H1 (cell line): ENCODE measurements around the gene FARS2. TPM values are rescaled to one million over a fixed set of nuclear protein-coding genes. Genes with fewer than 3 reads are reported as not detected.

ENCODE experiments used
- CTCF ChIA-PET: fragments of 300-600 bp; sonication (Branson Sonifier 250); formaldehyde crosslinking; loops from one replicate; lab custom pipeline; 2021; ENCODE audit not compliant: partially characterized antibody; lab: Charles Lee
- POLR2A ChIA-PET: fragments of 300-600 bp; sonication (Branson Sonifier 250); formaldehyde crosslinking; loops from one replicate; lab custom pipeline; 2021; ENCODE audit warnings: inconsistent platforms; ENCODE audit not compliant: partially characterized antibody; lab: Charles Lee
- DNase-seq, 2 experiments: peaks; one replicate each; pipeline versions ENCODE4 v3.0.0 to v3.0.0-alpha.2; 2010 to 2022; ENCODE audit warnings: low spot score in 2 of 2, low read depth in 1 of 2, mixed read lengths in 1 of 2
- FAIRE-seq: peaks from 2 replicates; lab custom pipeline; 2011; peaks lifted over from hg19 to GRCh38; lab: Jason Lieb, UNC
- H2AFZ ChIP-seq: 2 replicates; pipeline ENCODE4 v1.8.1; 2012; ENCODE audit warnings: low read length, inconsistent platforms
- H2AK5ac ChIP-seq: 2 replicates; pipeline ENCODE4 v1.6.1; 2013; ENCODE audit warnings: low read depth, low read length
- H2BK120ac ChIP-seq: replicated peaks from 2 replicates; pipeline ENCODE3; 2013; ENCODE audit warnings: low read depth, low read length, inconsistent platforms
- H2BK12ac ChIP-seq: 2 replicates; pipeline ENCODE4 v1.6.1; 2013; ENCODE audit warnings: low read depth, low read length
- H2BK15ac ChIP-seq: 2 replicates; pipeline ENCODE4 v1.6.1; 2013; ENCODE audit warnings: low read length
- H2BK20ac ChIP-seq: 2 replicates; pipeline ENCODE4 v1.6.1; 2013; ENCODE audit warnings: low read length
- H2BK5ac ChIP-seq: 2 replicates; pipeline ENCODE4 v1.6.1; 2013; ENCODE audit warnings: low read depth, low read length
- H3K14ac ChIP-seq: 2 replicates; pipeline ENCODE4 v1.6.1; 2013; ENCODE audit warnings: inconsistent platforms; ENCODE audit not compliant: insufficient read length
- H3K18ac ChIP-seq: 2 replicates; pipeline ENCODE4 v1.6.1; 2013; ENCODE audit warnings: low read length; ENCODE audit errors: extremely low read depth
- H3K23ac ChIP-seq: 2 replicates; pipeline ENCODE4 v1.6.1; 2013; ENCODE audit warnings: inconsistent platforms; ENCODE audit not compliant: insufficient read length
- H3K23me2 ChIP-seq: 2 replicates; pipeline ENCODE4 v1.6.1; 2013; ENCODE audit warnings: low read depth, low read length
- H3K27ac ChIP-seq: 2 replicates; pipeline ENCODE4 v1.6.1; 2011; ENCODE audit warnings: low read depth, low read length, inconsistent platforms
- H3K27me3 ChIP-seq, 4 experiments: replicated peaks in 1 of 4; 1 replicate in 1 of 4; 2 replicates in 3 of 4; pipeline versions ENCODE4 v1.6.1 to v1.8.1; 2011 to 2013; ENCODE audit warnings: low read length in 3 of 4, mild to moderate bottlenecking in 3 of 4, inconsistent platforms in 2 of 4, mixed read lengths in 2 of 4, moderate library complexity in 1 of 4; ENCODE audit not compliant: control insufficient read depth in 3 of 4, insufficient read depth in 3 of 4; ENCODE audit errors: extremely low read depth in 1 of 4
- H3K36me3 ChIP-seq, 4 experiments: 2 replicates each; pipeline versions ENCODE4 v1.6.1 to v1.8.1; 2011 to 2013; ENCODE audit warnings: mild to moderate bottlenecking in 4 of 4, low read length in 3 of 4, moderate library complexity in 2 of 4, control low read depth in 1 of 4, inconsistent platforms in 1 of 4; ENCODE audit not compliant: insufficient read depth in 4 of 4, control insufficient read depth in 2 of 4
- H3K4ac ChIP-seq: replicated peaks from 2 replicates; pipeline ENCODE3; 2013; ENCODE audit warnings: low read length, low read depth, mixed read lengths, inconsistent platforms; ENCODE audit not compliant: insufficient read length
- H3K4me1 ChIP-seq, 4 experiments: replicated peaks in 1 of 4; 1 replicate in 1 of 4; 2 replicates in 3 of 4; pipeline versions ENCODE4 v1.6.1 to v1.8.1; 2011 to 2013; ENCODE audit warnings: low read length in 3 of 4, inconsistent platforms in 2 of 4, mixed read lengths in 1 of 4; ENCODE audit not compliant: insufficient read depth in 4 of 4, control insufficient read depth in 3 of 4
- H3K4me2 ChIP-seq, 2 experiments: 2 replicates each; pipeline versions ENCODE4 v1.6.1 to v1.8.1; 2011 to 2013; ENCODE audit warnings: low read depth in 2 of 2, low read length in 2 of 2, control low read depth in 1 of 2, inconsistent platforms in 1 of 2, mild to moderate bottlenecking in 1 of 2; ENCODE audit not compliant: insufficient read depth in 1 of 2
- H3K4me3 ChIP-seq, 4 experiments: fragments of 200-600, 300-600 bp in 1 of 4; sonication (generic), shearing (Covaris generic), sonication (Bioruptor Twin) in 1 of 4; 2 replicates each; pipeline versions ENCODE4 v1.5.1 to v1.8.1; 2011 to 2016; ENCODE audit warnings: low read length in 4 of 4, low read depth in 3 of 4, control low read depth in 2 of 4, inconsistent platforms in 2 of 4, mild to moderate bottlenecking in 2 of 4, mixed read lengths in 1 of 4, moderate library complexity in 1 of 4; ENCODE audit not compliant: insufficient read depth in 2 of 4; ENCODE audit errors: extremely low read depth in 1 of 4
- H3K56ac ChIP-seq: replicated peaks from 2 replicates; pipeline ENCODE3; 2013; ENCODE audit warnings: low read depth, mild to moderate bottlenecking, mixed read lengths, low read length, inconsistent platforms; ENCODE audit not compliant: insufficient read length
- H3K79me1 ChIP-seq: 2 replicates; pipeline ENCODE4 v1.6.1; 2013; ENCODE audit warnings: low read depth, low read length, control low read depth
- H3K79me2 ChIP-seq, 2 experiments: 2 replicates each; pipeline versions ENCODE4 v1.6.1 to v1.8.1; 2012 to 2013; ENCODE audit warnings: low read length in 2 of 2, mild to moderate bottlenecking in 2 of 2, inconsistent platforms in 1 of 2; ENCODE audit not compliant: insufficient read depth in 2 of 2, control insufficient read depth in 1 of 2
- H3K9ac ChIP-seq, 4 experiments: replicated peaks in 1 of 4; 1 replicate in 1 of 4; 2 replicates in 3 of 4; pipeline versions ENCODE4 v1.6.1 to v1.8.1; 2011 to 2013; ENCODE audit warnings: low read depth in 3 of 4, low read length in 3 of 4, control low read depth in 2 of 4, mild to moderate bottlenecking in 2 of 4, moderate library complexity in 2 of 4, inconsistent platforms in 1 of 4; ENCODE audit errors: extremely low read depth in 1 of 4
- H3K9me3 ChIP-seq, 2 experiments: 2 replicates each; pipeline versions ENCODE4 v1.6.1 to v1.8.1; 2012 to 2013; ENCODE audit warnings: mild to moderate bottlenecking in 2 of 2, moderate library complexity in 2 of 2, control low read depth in 1 of 2, inconsistent platforms in 1 of 2, low read depth in 1 of 2, low read length in 1 of 2, mixed read lengths in 1 of 2; ENCODE audit not compliant: insufficient read depth in 2 of 2
- H4K20me1 ChIP-seq, 2 experiments: replicated peaks in 1 of 2; 2 replicates each; pipeline versions ENCODE3 to v1.8.1; 2011 to 2013; ENCODE audit warnings: inconsistent platforms in 2 of 2, low read length in 2 of 2, mild to moderate bottlenecking in 1 of 2; ENCODE audit not compliant: insufficient read depth in 2 of 2, control insufficient read depth in 1 of 2
- H4K5ac ChIP-seq: 2 replicates; pipeline ENCODE4 v1.6.1; 2013; ENCODE audit warnings: low read length, low read depth, mixed read lengths, inconsistent platforms; ENCODE audit not compliant: insufficient read length
- H4K8ac ChIP-seq: 2 replicates; pipeline ENCODE4 v1.8.0; 2013; ENCODE audit warnings: mild to moderate bottlenecking, moderate library complexity, low read length, inconsistent platforms; ENCODE audit not compliant: insufficient read depth; ENCODE audit errors: extremely low read depth
- H4K91ac ChIP-seq: replicated peaks from 2 replicates; pipeline ENCODE3; 2013; ENCODE audit warnings: low read length, mixed read lengths, inconsistent platforms; ENCODE audit not compliant: insufficient read length
- BCL11A ChIP-seq, 2 experiments: IDR thresholded peaks; one replicate each; pipeline ENCODE4 v1.6.1; 2011; ENCODE audit warnings: low read depth in 2 of 2, low read length in 2 of 2, mild to moderate bottlenecking in 2 of 2
- CHD1 ChIP-seq: IDR thresholded peaks from 2 replicates; pipeline ENCODE4 v1.6.1; 2012; ENCODE audit warnings: low read depth, low read length, improper control_type of control experiment
- CHD2 ChIP-seq: IDR thresholded peaks from 2 replicates; pipeline ENCODE4 v1.6.1; 2012; ENCODE audit warnings: low read length, improper control_type of control experiment
- CREB1 ChIP-seq: IDR thresholded peaks from 2 replicates; pipeline ENCODE4 v1.6.1; 2012; ENCODE audit warnings: inconsistent platforms
- CTBP2 ChIP-seq: IDR thresholded peaks from 2 replicates; pipeline ENCODE4 v1.7.0; 2011; ENCODE audit warnings: borderline replicate concordance, mild to moderate bottlenecking, moderate library complexity, mixed read lengths, low read length; ENCODE audit not compliant: insufficient read depth, insufficient read length
- E2F6 ChIP-seq: IDR thresholded peaks from 2 replicates; pipeline ENCODE4 v1.6.1; 2012; ENCODE audit warnings: inconsistent platforms
- EZH2 ChIP-seq: fragments of 200-600 bp; sonication (generic); IDR thresholded peaks from 2 replicates; pipeline ENCODE4 v1.7.1; 2012; ENCODE audit warnings: low read depth, mild to moderate bottlenecking, moderate library complexity, low read length, inconsistent platforms; ENCODE audit not compliant: severe bottlenecking
- GTF2F1 ChIP-seq: IDR thresholded peaks from 2 replicates; pipeline ENCODE4 v1.6.1; 2012; ENCODE audit warnings: low read depth, low read length, improper control_type of control experiment, borderline replicate concordance
- NANOG ChIP-seq: IDR thresholded peaks from 2 replicates; pipeline ENCODE4 v1.6.1; 2011; ENCODE audit warnings: low read length, low read depth, mild to moderate bottlenecking, inconsistent platforms; ENCODE audit not compliant: insufficient read depth, poor library complexity, severe bottlenecking
- RBBP5 ChIP-seq: IDR thresholded peaks from 2 replicates; pipeline ENCODE4 v1.7.1; 2012; ENCODE audit warnings: low read depth, mild to moderate bottlenecking, inconsistent platforms, low read length, moderate library complexity, borderline replicate concordance
- RXRA ChIP-seq: IDR thresholded peaks from 2 replicates; pipeline ENCODE4 v1.6.1; 2011; ENCODE audit warnings: low read depth, mild to moderate bottlenecking, low read length, moderate library complexity; ENCODE audit not compliant: insufficient read depth
- SP1 ChIP-seq: IDR thresholded peaks from 2 replicates; pipeline ENCODE4 v1.6.1; 2011; ENCODE audit warnings: low read depth, low read length
- TBP ChIP-seq: IDR thresholded peaks from 2 replicates; pipeline ENCODE4 v1.6.1; 2011; ENCODE audit warnings: low read depth, low read length, improper control_type of control experiment
- WGBS, 2 experiments: shearing (Covaris generic) in 1 of 2; methylation state at CpG; one replicate each; pipeline versions ENCODE4 v1.1.6 to v1.1.7; 2013 to 2015; ENCODE audit warnings: low lambda C conversion rate in 2 of 2, mixed read lengths in 2 of 2, inconsistent platforms in 1 of 2, low coverage in 1 of 2, missing lambda C conversion rate in 1 of 2; ENCODE audit not compliant: insufficient replicate concordance in 2 of 2, insufficient coverage in 1 of 2, insufficient read length in 1 of 2; ENCODE audit errors: extremely low coverage in 1 of 2, missing lambda C conversion rate in 1 of 2; 5-methylcytosine and 5-hydroxymethylcytosine counted together
- polyA plus RNA-seq, 7 experiments: library from polyadenylated mRNA; depleted of rRNA in 3 of 7; stranded (reverse) in 5 of 7; unstranded in 2 of 7; fragments of >200 nt in 5 of 7; fragments of 200-250 nt in 2 of 7; gene quantifications; 1 replicate in 5 of 7; 2 replicates in 1 of 7; 4 replicates in 1 of 7; pipeline versions ENCODE4 v1.2.1 to v1.2.3, GENCODE V29; 2011 to 2013; ENCODE audit warnings: missing spikeins in 2 of 7, mixed read lengths in 2 of 7
- total RNA-seq: library from RNA; stranded (reverse); fragmentation: NEBNext Ultra II Directional; extraction: Animal tissue kit (Norgen Biotek cat#: 25700); gene quantifications from 2 replicates; pipeline ENCODE4 v1.2.1, GENCODE V29; 2021
- TF ChIP-seq, protein P1 (sequence below): IDR thresholded peaks from 2 replicates; pipeline ENCODE4 v1.6.1; 2012; ENCODE audit warnings: inconsistent platforms

Gene FARS2
- total and polyA plus RNA-seq, 2 of the 8 experiments (the other 6 are each of a cell fraction or from before 2014, with no cell fraction given), result 11.7 to 14.4 TPM

GRCh38 chr6:5660772-5661171 is 399.5 kb downstream of the FARS2 start:
- Histone ChIP-seq H3K4me1 (peaks cover 0 to 13% (median 6%) of the 10 kb centered on the region in 4 experiments; a peak in 5 of 7 replicates), H3K4me2 (no peak overlapping the region; a peak in 1 of 4 replicates), H3K27me3 (no peaks in the 10 kb centered on the region), H3K18ac (no peak overlapping the region), H2BK20ac (no peak overlapping the region; the same call in 1 of the 2 replicates), H4K5ac (no peak overlapping the region), H3K79me2 (no peaks in the 10 kb centered on the region), H3K36me3 (no peaks in the 10 kb centered on the region), H3K14ac (no peak overlapping the region), H3K56ac (no peak overlapping the region), H4K20me1 (no peaks in the 10 kb centered on the region), H4K91ac (peak overlapping the region; percentile 57), H4K8ac (no peak overlapping the region), H2BK120ac (no peak overlapping the region), H2BK12ac (no peak overlapping the region), H3K4ac (no peak overlapping the region), H3K4me3 (no peak overlapping the region), H2AFZ (no peak overlapping the region), H3K23me2 (no peaks in the 10 kb centered on the region), H3K23ac (no peak overlapping the region), H3K27ac (no peak overlapping the region), H2BK15ac (peak overlapping the region; percentile 66; the same call in 1 of the 2 replicates), H3K9me3 (no peaks in the 10 kb centered on the region), H2BK5ac (no peak overlapping the region), H3K79me1 (no peaks in the 10 kb centered on the region), H3K9ac (no peak overlapping the region), H2AK5ac (no peak overlapping the region)
- FAIRE-seq, result no peak
- DNase-seq, result no peak
- ChIA-PET POLR2A (no interaction called here), CTCF (interaction anchor here (0.5 kb wide), 1 partner anchor 251 kb away, joined by 3 read pairs; no protein-coding TSS in a partner anchor)
- no peak for TF ChIP-seq RXRA
- TF ChIP-seq SP1, result no peak
- no peak for TF ChIP-seq EZH2
- TF ChIP-seq CREB1, result no peak
- no peak for TF ChIP-seq CHD1
- no peak for TF ChIP-seq RBBP5
- TF ChIP-seq CHD2, result no peak
- TF ChIP-seq NANOG, result no peak
- no peak for TF ChIP-seq TBP
- TF ChIP-seq E2F6, result no peak
- TF ChIP-seq, protein P1, sequence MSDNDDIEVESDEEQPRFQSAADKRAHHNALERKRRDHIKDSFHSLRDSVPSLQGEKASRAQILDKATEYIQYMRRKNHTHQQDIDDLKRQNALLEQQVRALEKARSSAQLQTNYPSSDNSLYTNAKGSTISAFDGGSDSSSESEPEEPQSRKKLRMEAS, result no peak
- TF ChIP-seq CTBP2, result no peak
- no peak for TF ChIP-seq BCL11A (IDR thresholded peaks at IDR 0.05; ENCODE audit: low read depth in 2 of 2, low read length in 2 of 2)
- no peak for TF ChIP-seq GTF2F1
- WGBS, 2 experiments, result 69% methylated on average over 5 of the region's 5 CpGs; no CpG with 5 or more reads in 1 of the 2 experiments
